ENCODE data around the gene ARIH2.

Gene ARIH2

GRCh38 chr3:48962939-48963338, 44.3 kb downstream of the ARIH2 start:
- no peak overlapping the region for H3K4me3 ChIP-seq
- no peak for DNase-seq
- H3K4me1 ChIP-seq: no peaks in the 10 kb centered on the region
- no peak for TF ChIP-seq CTCF (IDR thresholded peaks at IDR 0.05)
- no peaks in the 10 kb centered on the region for H3K9me3 ChIP-seq
- intact Hi-C loops (cut with DNase I; ENCODE audit: low total_unique reads): no loop called here
- no peaks in the 10 kb centered on the region for H3K27me3 ChIP-seq
- H3K36me3 ChIP-seq: peaks cover 26 to 77% (median 55%) of the 10 kb centered on the region in 3 donors
- no peak overlapping the region for H3K27ac ChIP-seq

GRCh38 chr3:48963591-48963990, 44.9 kb downstream of the ARIH2 start:
- no peaks in the 10 kb centered on the region for H3K9me3 ChIP-seq
- H3K4me3 ChIP-seq: no peak overlapping the region
- H3K4me1 ChIP-seq: no peaks in the 10 kb centered on the region
- no peak for TF ChIP-seq CTCF (IDR thresholded peaks at IDR 0.05)
- H3K27ac ChIP-seq: no peak overlapping the region
- DNase-seq: no peak
- no peaks in the 10 kb centered on the region for H3K27me3 ChIP-seq
- H3K36me3 ChIP-seq: peaks cover 33 to 77% (median 53%) of the 10 kb centered on the region in 3 donors
- intact Hi-C loops (cut with DNase I; ENCODE audit: low total_unique reads): no loop called here

GRCh38 chr3:48966367-48966766, 47.7 kb downstream of the ARIH2 start:
- H3K4me1 ChIP-seq: no peaks in the 10 kb centered on the region
- peaks cover 55 to 99% (median 75%) of the 10 kb centered on the region in 3 donors for H3K36me3 ChIP-seq
- no peak overlapping the region for H3K4me3 ChIP-seq
- TF ChIP-seq CTCF (IDR thresholded peaks at IDR 0.05): no peak
- no peaks in the 10 kb centered on the region for H3K27me3 ChIP-seq
- no peaks in the 10 kb centered on the region for H3K9me3 ChIP-seq
- no peak overlapping the region for H3K27ac ChIP-seq
- intact Hi-C loops (cut with DNase I; ENCODE audit: low total_unique reads): no loop called here
- no peak for DNase-seq

GRCh38 chr3:48966876-48967361, 48.3 kb downstream of the ARIH2 start:
- Histone ChIP-seq H3K27me3 (no peaks in the 10 kb centered on the region), H3K36me3 (peaks cover 61 to 99% (median 80%) of the 10 kb centered on the region in 3 donors), H3K4me3 (no peak overlapping the region), H3K9me3 (no peaks in the 10 kb centered on the region), H3K4me1 (no peaks in the 10 kb centered on the region), H3K27ac (no peak overlapping the region)
- peak in 1 of 2 donors; percentile 28 for DNase-seq
- TF ChIP-seq CTCF (IDR thresholded peaks at IDR 0.05): no peak
- intact Hi-C loops (cut with DNase I; ENCODE audit: low total_unique reads): no loop called here

GRCh38 chr3:48970586-48970985, 51.9 kb downstream of the ARIH2 start:
- no peak for TF ChIP-seq CTCF (IDR thresholded peaks at IDR 0.05)
- Histone ChIP-seq H3K4me3 (no peak overlapping the region), H3K27me3 (no peaks in the 10 kb centered on the region), H3K4me1 (no peaks in the 10 kb centered on the region), H3K27ac (no peak overlapping the region), H3K36me3 (peaks cover 82 to 100% (median 90%) of the 10 kb centered on the region in 3 donors), H3K9me3 (no peaks in the 10 kb centered on the region)
- intact Hi-C loops (cut with DNase I; ENCODE audit: low total_unique reads): no loop called here
- peak in 1 of 2 donors; percentile 32 for DNase-seq

Data from tibial artery (tissue), 4 donors.